Psoas muscle (tissue), 8 donors: Measurements from ENCODE around the gene ALK. TPM values are rescaled to one million over a fixed set of nuclear protein-coding genes. Genes with fewer than 3 reads are reported as not detected.

Experiments
- ATAC-seq, 4 donors: fragments of 200-7000 bp; cut with Tn5 transposase; one replicate each; pipeline ENCODE4 v1.9.1; 2020; ENCODE audit warnings: moderate library complexity in 3 of 4, mild to moderate bottlenecking in 2 of 4
- DNase-seq, 2 donors: peaks; one replicate each; pipeline ENCODE4 v3.0.0-alpha.2; 2020
- H3K27ac ChIP-seq: fragments of 200-600 bp; one replicate; pipeline ENCODE4 v1.8.0; 2022
- H3K27me3 ChIP-seq, 3 donors: fragments of 200-600 bp in 1 of 3; one replicate each; pipeline versions ENCODE4 v1.6.1 to v1.8.0; 2013 to 2022; ENCODE audit warnings: low read length in 2 of 3, mild to moderate bottlenecking in 2 of 3, moderate library complexity in 1 of 3; ENCODE audit not compliant: insufficient read depth in 3 of 3
- H3K36me3 ChIP-seq, 2 donors: fragments of 200-600 bp in 1 of 2; one replicate each; pipeline versions ENCODE4 v1.6.1 to v1.8.0; 2013 to 2022; ENCODE audit warnings: low read depth in 1 of 2, mild to moderate bottlenecking in 1 of 2, moderate library complexity in 1 of 2; ENCODE audit not compliant: insufficient read depth in 1 of 2
- H3K4me1 ChIP-seq: fragments of 200-600 bp; one replicate; pipeline ENCODE4 v1.8.0; 2022
- H3K4me3 ChIP-seq: fragments of 200-600 bp; one replicate; pipeline ENCODE4 v1.8.0; 2022; ENCODE audit warnings: mild to moderate bottlenecking
- H3K9me3 ChIP-seq: fragments of 200-600 bp; one replicate; pipeline ENCODE4 v1.8.0; 2022
- CTCF ChIP-seq: fragments of 200-600 bp; IDR thresholded peaks from one replicate; pipeline ENCODE4 v1.8.0; 2022; ENCODE audit warnings: antibody characterized with exemption
- WGBS, 3 donors: extraction: QIAGEN DNeasy Blood & Tissue Kit; methylation state at CpG; one replicate each; pipeline versions ENCODE4 v1.1.6 to v1.1.7; 2013; 5-methylcytosine and 5-hydroxymethylcytosine counted together
- intact Hi-C, 2 donors: fragments of 100-400 bp; cut with DNase I; formaldehyde crosslinking; loops; one replicate each; pipeline versions ENCODE4 v1.11.0 to v1.14.2; 2022
- polyA plus RNA-seq, 3 donors: library from polyadenylated mRNA; stranded (reverse); fragments of 200-250 nt; gene quantifications; one replicate each; pipeline ENCODE4 v1.2.3, GENCODE V29; 2013
- total RNA-seq, 4 donors: library from RNA; stranded (reverse); fragmentation: NEBNext Ultra II Directional in 2 of 4; extraction: Animal tissue kit (Norgen Biotek cat#: 25700) in 2 of 4; gene quantifications; one replicate each; pipeline versions ENCODE4 v1.2.1 to v1.2.4, GENCODE V29; 2021 to 2023
- donor health status: healthy with polysubstance abuse.
- donor health status: DM: no; HTN: no; CAD: no; lungs with moderate emphysema.
- donor health status: Bipolar disorder and iron deficiency.
- donor health status: healthy.
- donor health status: DM: yes; HTN: yes; CAD: no.
- donor health status: DM: no; HTN: no; CAD: no.
- donor health status: DM: no; HTN: no; CAD: no.
- donor health status: DM: yes; HTN: yes; CAD: no.

The ALK gene
- total and polyA plus RNA-seq, 7 donors, result 0.03 to 0.32 (median 0.08) TPM; not detected in 2

GRCh38 chr2:29444150-29444549, 477.2 kb downstream of the ALK start:
- Histone ChIP-seq H3K36me3 (no peaks in the 10 kb centered on the region), H3K27ac (no peak overlapping the region), H3K27me3 (no peaks in the 10 kb centered on the region), H3K4me1 (no peaks in the 10 kb centered on the region), H3K4me3 (no peak overlapping the region), H3K9me3 (no peaks in the 10 kb centered on the region)
- DNase-seq (no peak), ATAC-seq (no peak)
- 80 to 91% (median 85%) methylated on average over 3 of the region's 3 CpGs for WGBS, 3 donors
- no peak for TF ChIP-seq CTCF
- intact Hi-C loops, result no loop called here

- Histone ChIP-seq H3K27me3 (no peaks in the 10 kb centered on the region), H3K4me3 (no peak overlapping the region), H3K9me3 (no peaks in the 10 kb centered on the region), H3K27ac (no peak overlapping the region), H3K36me3 (no peaks in the 10 kb centered on the region), H3K4me1 (no peaks in the 10 kb centered on the region)
- DNase-seq, result no peak
- intact Hi-C loops, result no loop called here
- no peak for ATAC-seq
- TF ChIP-seq CTCF, result no peak
- 46 to 58% (median 53%) methylated on average over 4 of the region's 4 CpGs for WGBS, 3 donors
Observed at GRCh38 chr2:29443627-29444026, 477.8 kb downstream of the ALK start.

GRCh38 chr2:29443151-29443550, 478.2 kb downstream of the ALK start:
- 61 to 63% (median 61%) methylated on average over 4 of the region's 4 CpGs for WGBS, 3 donors
- ATAC-seq, result no peak

GRCh38 chr2:29440921-29441623, 480.3 kb downstream of the ALK start:
- Histone ChIP-seq H3K9me3 (no peaks in the 10 kb centered on the region), H3K27ac (no peak overlapping the region), H3K27me3 (no peaks in the 10 kb centered on the region), H3K36me3 (no peaks in the 10 kb centered on the region), H3K4me1 (no peaks in the 10 kb centered on the region), H3K4me3 (no peak overlapping the region)
- intact Hi-C loops, result no loop called here
- WGBS, 3 donors, result 91 to 93% (median 93%) methylated on average over 6 of the region's 6 CpGs
- ATAC-seq, result no peak
- no peak for TF ChIP-seq CTCF
- DNase-seq, result no peak

More at GRCh38 chr2:29443151-29443550, 478.2 kb downstream of the ALK start:
- Histone ChIP-seq H3K9me3 (no peaks in the 10 kb centered on the region), H3K4me3 (no peak overlapping the region), H3K27me3 (no peaks in the 10 kb centered on the region), H3K4me1 (no peaks in the 10 kb centered on the region), H3K36me3 (no peaks in the 10 kb centered on the region), H3K27ac (no peak overlapping the region)
- intact Hi-C loops, result no loop called here
- DNase-seq, result no peak
- TF ChIP-seq CTCF, result no peak

GRCh38 chr2:29433920-29434319, 487.5 kb downstream of the ALK start:
- intact Hi-C loops, result no loop called here
- Histone ChIP-seq H3K9me3 (no peaks in the 10 kb centered on the region), H3K27ac (no peak overlapping the region), H3K27me3 (no peaks in the 10 kb centered on the region), H3K36me3 (no peaks in the 10 kb centered on the region), H3K4me3 (no peak overlapping the region), H3K4me1 (no peaks in the 10 kb centered on the region)
- ATAC-seq (no peak), DNase-seq (no peak)
- TF ChIP-seq CTCF, result no peak
- WGBS, 3 donors, result 84 to 87% (median 85%) methylated on average over 3 of the region's 3 CpGs
